ENCODE data around the gene MANSC1.

Gene MANSC1

DNA sequence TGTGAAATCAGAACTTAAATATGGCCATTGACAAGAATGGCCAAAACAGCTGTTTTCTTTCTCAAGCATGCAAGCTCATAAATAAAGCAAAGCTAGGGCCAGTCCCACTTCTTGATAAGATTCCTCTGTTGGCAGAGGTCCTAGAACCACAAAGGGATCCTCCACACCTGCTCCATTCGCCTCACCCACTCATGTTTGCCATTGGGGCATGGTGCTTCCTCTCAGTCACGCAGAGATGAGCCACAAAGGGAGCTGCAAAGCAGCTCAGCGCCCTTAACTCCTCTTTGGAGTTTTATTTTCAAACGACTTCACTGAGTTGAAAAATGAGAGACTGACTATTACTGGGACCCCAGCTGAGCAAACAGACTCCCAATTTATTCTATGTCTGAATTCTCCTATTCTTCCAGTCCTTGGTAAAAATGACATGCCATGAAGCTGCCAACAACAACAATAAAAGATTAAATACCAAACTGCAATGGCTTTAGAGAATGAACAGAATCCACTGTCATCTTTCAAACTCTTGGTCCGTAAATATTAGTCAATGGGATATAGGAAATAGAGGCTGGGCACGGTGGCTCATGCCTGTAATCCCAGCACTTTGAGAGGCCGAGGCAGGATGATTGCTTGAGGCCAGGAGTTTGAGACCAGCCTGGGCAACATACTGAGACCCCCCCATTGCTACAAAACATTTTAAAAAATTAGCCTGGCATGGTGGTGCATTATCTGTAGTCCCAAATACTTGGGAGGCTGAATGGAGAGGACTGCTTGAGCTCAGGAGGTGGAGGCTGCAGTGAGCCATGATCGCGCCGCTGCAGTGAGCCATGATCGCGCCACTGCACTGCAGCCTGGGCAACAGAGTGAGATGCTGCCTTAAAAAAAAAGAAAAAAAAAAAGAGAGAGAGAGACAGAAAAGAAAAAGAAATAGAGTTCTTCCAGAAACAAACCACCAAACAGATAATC is 16.4 kb downstream of the MANSC1 start:
- Histone ChIP-seq H3K4me1 (ENCODE audit: insufficient read depth, poor library complexity, severe bottlenecking) (peaks cover 9% of the 10 kb centered on the region), H3K27ac (ENCODE audit: poor library complexity, severe bottlenecking) (peak overlapping the region; percentile 15), H3K36me3 (ENCODE audit: low read depth) (no peaks in the 10 kb centered on the region), H3K4me3 (ENCODE audit: severe bottlenecking) (no peak overlapping the region), H3K9me3 (ENCODE audit: severe bottlenecking) (no peaks in the 10 kb centered on the region), H3K27me3 (ENCODE audit: insufficient read depth, poor library complexity, severe bottlenecking) (no peaks in the 10 kb centered on the region)
- TF ChIP-seq, protein P1, sequence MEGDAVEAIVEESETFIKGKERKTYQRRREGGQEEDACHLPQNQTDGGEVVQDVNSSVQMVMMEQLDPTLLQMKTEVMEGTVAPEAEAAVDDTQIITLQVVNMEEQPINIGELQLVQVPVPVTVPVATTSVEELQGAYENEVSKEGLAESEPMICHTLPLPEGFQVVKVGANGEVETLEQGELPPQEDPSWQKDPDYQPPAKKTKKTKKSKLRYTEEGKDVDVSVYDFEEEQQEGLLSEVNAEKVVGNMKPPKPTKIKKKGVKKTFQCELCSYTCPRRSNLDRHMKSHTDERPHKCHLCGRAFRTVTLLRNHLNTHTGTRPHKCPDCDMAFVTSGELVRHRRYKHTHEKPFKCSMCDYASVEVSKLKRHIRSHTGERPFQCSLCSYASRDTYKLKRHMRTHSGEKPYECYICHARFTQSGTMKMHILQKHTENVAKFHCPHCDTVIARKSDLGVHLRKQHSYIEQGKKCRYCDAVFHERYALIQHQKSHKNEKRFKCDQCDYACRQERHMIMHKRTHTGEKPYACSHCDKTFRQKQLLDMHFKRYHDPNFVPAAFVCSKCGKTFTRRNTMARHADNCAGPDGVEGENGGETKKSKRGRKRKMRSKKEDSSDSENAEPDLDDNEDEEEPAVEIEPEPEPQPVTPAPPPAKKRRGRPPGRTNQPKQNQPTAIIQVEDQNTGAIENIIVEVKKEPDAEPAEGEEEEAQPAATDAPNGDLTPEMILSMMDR (IDR thresholded peaks at IDR 0.05; ENCODE audit: poor library complexity, severe bottlenecking) = no peak
- DNase-seq (ENCODE audit: low spot score) (no peak), ATAC-seq (ENCODE audit: low read depth) (peak; percentile 49; the same call in 2 of the 3 replicates)

DNA sequence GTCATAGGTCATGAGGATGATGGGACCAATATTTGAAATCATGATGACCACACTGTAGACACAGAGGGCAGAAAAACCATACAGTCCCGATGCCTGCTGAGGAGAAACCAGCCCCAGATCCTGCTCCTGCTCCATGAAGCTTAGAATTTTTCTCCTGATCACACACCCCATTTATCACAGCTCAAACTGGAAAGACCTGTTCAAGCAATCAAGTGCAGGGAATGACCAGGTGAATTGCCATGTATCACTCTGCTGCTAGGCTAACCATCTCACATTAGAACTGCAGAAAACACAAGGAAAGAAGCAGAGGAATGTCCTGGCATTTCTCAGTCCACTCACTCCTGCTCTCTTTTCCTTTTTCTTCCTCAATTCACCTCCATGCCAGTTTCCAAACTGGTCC is 18.1 kb downstream of the MANSC1 start:
- H3K4me1 ChIP-seq (ENCODE audit: insufficient read depth, poor library complexity, severe bottlenecking) = no peaks in the 10 kb centered on the region
- no peaks in the 10 kb centered on the region for H3K27me3 ChIP-seq (ENCODE audit: insufficient read depth, poor library complexity, severe bottlenecking)
- H3K9me3 ChIP-seq (ENCODE audit: severe bottlenecking) = no peaks in the 10 kb centered on the region
- no peaks in the 10 kb centered on the region for H3K36me3 ChIP-seq (ENCODE audit: low read depth)
- DNase-seq (ENCODE audit: low spot score) = no peak
- H3K4me3 ChIP-seq (ENCODE audit: severe bottlenecking) = no peak overlapping the region
- TF ChIP-seq, protein P1 (IDR thresholded peaks at IDR 0.05; ENCODE audit: poor library complexity, severe bottlenecking) = no peak
- H3K27ac ChIP-seq (ENCODE audit: poor library complexity, severe bottlenecking) = no peak overlapping the region
- no peak for ATAC-seq (ENCODE audit: low read depth)

DNA sequence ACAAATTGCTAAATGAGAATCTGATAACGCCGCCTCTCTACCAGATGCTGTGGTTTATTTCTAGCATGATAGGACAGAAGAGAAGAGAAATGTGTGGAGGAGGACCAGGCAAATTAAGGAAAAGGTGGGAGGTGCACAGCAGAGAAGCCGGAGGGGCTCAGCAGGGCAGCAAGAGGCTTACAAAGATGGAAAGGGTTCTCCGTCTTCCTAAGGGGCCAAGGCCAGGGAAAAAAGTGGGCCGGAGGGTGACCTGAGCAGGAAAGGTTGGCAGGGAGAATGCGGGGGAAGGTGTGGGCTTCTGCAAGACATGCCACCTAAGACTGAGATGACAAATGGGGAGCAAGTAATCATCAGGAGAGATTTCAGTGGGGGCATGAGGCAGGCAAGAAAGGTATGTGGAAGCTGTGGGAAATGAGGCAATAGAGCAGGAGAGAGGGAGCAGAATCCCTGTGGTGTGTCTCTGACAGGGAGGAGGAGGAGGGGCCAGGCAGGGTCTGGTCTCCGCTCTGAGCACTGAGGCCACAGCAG is 18.7 kb downstream of the MANSC1 start:
- no peaks in the 10 kb centered on the region for H3K27me3 ChIP-seq (ENCODE audit: insufficient read depth, poor library complexity, severe bottlenecking)
- no peaks in the 10 kb centered on the region for H3K36me3 ChIP-seq (ENCODE audit: low read depth)
- TF ChIP-seq, protein P1 (IDR thresholded peaks at IDR 0.05; ENCODE audit: poor library complexity, severe bottlenecking) = no peak
- no peaks in the 10 kb centered on the region for H3K4me1 ChIP-seq (ENCODE audit: insufficient read depth, poor library complexity, severe bottlenecking)
- no peaks in the 10 kb centered on the region for H3K9me3 ChIP-seq (ENCODE audit: severe bottlenecking)
- H3K4me3 ChIP-seq (ENCODE audit: severe bottlenecking) = no peak overlapping the region
- H3K27ac ChIP-seq (ENCODE audit: poor library complexity, severe bottlenecking) = no peak overlapping the region
- ATAC-seq (ENCODE audit: low read depth) (no peak), DNase-seq (ENCODE audit: low spot score) (no peak)

DNA sequence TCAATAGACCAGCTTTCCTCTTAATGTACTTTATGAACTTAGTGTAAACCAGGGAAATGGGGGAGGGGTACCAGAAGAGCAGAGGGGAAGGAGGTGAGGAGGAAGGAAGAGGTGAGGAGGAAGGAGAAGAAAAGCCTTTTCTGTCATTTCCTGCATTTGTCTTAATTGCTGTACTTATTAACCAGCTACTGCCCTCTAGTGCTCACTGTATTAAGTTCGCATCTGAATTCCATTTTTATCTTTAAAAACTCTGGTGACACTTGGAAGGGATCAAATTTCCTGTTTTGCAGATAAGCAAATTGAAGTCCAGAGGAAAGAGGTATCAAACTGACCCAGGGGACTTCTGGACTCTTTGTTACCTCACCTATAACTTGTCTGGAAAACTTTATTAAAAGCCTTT is 22.2 kb downstream of the MANSC1 start:
- Histone ChIP-seq H3K9me3 (ENCODE audit: severe bottlenecking) (no peaks in the 10 kb centered on the region), H3K27ac (ENCODE audit: poor library complexity, severe bottlenecking) (no peak overlapping the region), H3K27me3 (ENCODE audit: insufficient read depth, poor library complexity, severe bottlenecking) (no peaks in the 10 kb centered on the region), H3K4me3 (ENCODE audit: severe bottlenecking) (no peak overlapping the region), H3K36me3 (ENCODE audit: low read depth) (no peaks in the 10 kb centered on the region), H3K4me1 (ENCODE audit: insufficient read depth, poor library complexity, severe bottlenecking) (no peaks in the 10 kb centered on the region)
- ATAC-seq (ENCODE audit: low read depth) (no peak), DNase-seq (ENCODE audit: low spot score) (no peak)
- TF ChIP-seq, protein P1 (IDR thresholded peaks at IDR 0.05; ENCODE audit: poor library complexity, severe bottlenecking) = peak; percentile 67

DNA sequence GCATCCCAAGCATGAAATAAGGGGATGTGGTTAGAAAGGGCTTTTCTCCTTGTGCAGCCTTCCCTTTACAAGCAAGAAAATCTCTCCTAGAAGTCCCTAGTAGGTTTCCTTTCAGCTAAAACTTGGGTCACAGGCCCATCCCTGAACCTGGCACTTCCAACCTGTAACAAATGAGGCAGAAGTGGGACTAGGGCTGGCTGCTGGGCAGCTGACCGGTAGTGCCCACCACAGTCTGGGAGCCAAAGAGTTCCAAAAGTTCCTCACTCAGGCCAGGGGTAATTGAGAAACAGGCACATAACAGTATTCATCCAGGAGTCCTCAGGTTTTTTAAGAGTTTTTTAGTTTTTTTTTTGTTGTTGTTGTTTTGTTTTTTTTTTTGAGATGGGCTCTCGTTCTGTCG is 23.8 kb downstream of the MANSC1 start:
- Histone ChIP-seq H3K27ac (ENCODE audit: poor library complexity, severe bottlenecking) (no peak overlapping the region), H3K4me1 (ENCODE audit: insufficient read depth, poor library complexity, severe bottlenecking) (no peaks in the 10 kb centered on the region), H3K9me3 (ENCODE audit: severe bottlenecking) (no peaks in the 10 kb centered on the region), H3K4me3 (ENCODE audit: severe bottlenecking) (no peak overlapping the region), H3K27me3 (ENCODE audit: insufficient read depth, poor library complexity, severe bottlenecking) (no peaks in the 10 kb centered on the region), H3K36me3 (ENCODE audit: low read depth) (no peaks in the 10 kb centered on the region)
- no peak for ATAC-seq (ENCODE audit: low read depth)
- no peak for DNase-seq (ENCODE audit: low spot score)
- TF ChIP-seq, protein P1 (IDR thresholded peaks at IDR 0.05; ENCODE audit: poor library complexity, severe bottlenecking) = no peak

Measured in RWPE2 (cell line).